K562 (cell line): ENCODE results near the gene KIF26B. TPM values are rescaled to one million over a fixed set of nuclear protein-coding genes. Genes with fewer than 3 reads are reported as not detected.
A peak's percentile ranks its signal among the peaks of the same experiment; 100 is the strongest.

ENCODE experiments used
- BDP1 ChIP-seq: IDR thresholded peaks from 3 replicates; pipeline ENCODE4 v1.6.1; 2011; ENCODE audit not compliant: insufficient read length, insufficient read depth
- CAMTA2 ChIP-seq: fragments of 250-450 bp; sonication (Bioruptor Pico); conservative IDR thresholded peaks from 2 replicates; pipeline ENCODE4 v1.5.1; 2022
- CBX8 ChIP-seq: fragments of 200-600 bp; sonication (generic); IDR thresholded peaks from 2 replicates; pipeline ENCODE4 v1.6.1; 2012; ENCODE audit warnings: borderline replicate concordance, mixed run types, low read depth, mild to moderate bottlenecking, moderate library complexity, mixed read lengths, low read length, control low read depth, inconsistent platforms; ENCODE audit not compliant: poor library complexity, severe bottlenecking; ENCODE audit errors: extremely low read depth
- CC2D1A ChIP-seq: fragments of 450-650 bp; IDR thresholded peaks from 2 replicates; pipeline ENCODE4 v1.6.1; 2017; ENCODE audit warnings: mild to moderate bottlenecking
- DNMT1 ChIP-seq: fragments of 450-650 bp; IDR thresholded peaks from 2 replicates; pipeline ENCODE4 v1.6.1; 2016; ENCODE audit warnings: antibody characterized with exemption, mild to moderate bottlenecking
- EP300 ChIP-seq: IDR thresholded peaks from 2 replicates; pipeline ENCODE4 v1.6.1; 2012; ENCODE audit warnings: low read length, improper control_type of control experiment
- EZH2 ChIP-seq: IDR thresholded peaks from 2 replicates; pipeline ENCODE4 v1.6.1; 2012; ENCODE audit warnings: low read depth, mild to moderate bottlenecking, inconsistent platforms, low read length, borderline replicate concordance
- FOXA3 ChIP-seq, 2 experiments: fragments of 450-650 bp in 1 of 2; sonication (generic) in 1 of 2; formaldehyde crosslinking; IDR thresholded peaks in 1 of 2; conservative IDR thresholded peaks in 1 of 2; 2 replicates each; pipeline versions ENCODE4 v1.4.0 to v1.8.0; 2020 to 2022; ENCODE audit warnings: mild to moderate bottlenecking in 2 of 2, missing genetic modification reagents in 1 of 2
- FOXK2 ChIP-seq, 2 experiments: fragments of 450-650 bp; IDR thresholded peaks in 1 of 2; conservative IDR thresholded peaks in 1 of 2; 2 replicates each; pipeline ENCODE4 v1.6.1; 2016; ENCODE audit warnings: low read depth in 2 of 2, mild to moderate bottlenecking in 1 of 2
- FOXP1 ChIP-seq: sonication (generic); formaldehyde crosslinking; IDR thresholded peaks from 2 replicates; pipeline ENCODE4 v1.8.0; 2022; ENCODE audit warnings: mild to moderate bottlenecking, missing genetic modification reagents
- FUS ChIP-seq: fragments of 200-400 bp; formaldehyde crosslinking; optimal IDR thresholded peaks from 2 replicates; pipeline ENCODE3; 2017; ENCODE audit warnings: low read depth, low read length
- HMG20B ChIP-seq: fragments of 250-450 bp; sonication (Bioruptor Pico); IDR thresholded peaks from 2 replicates; pipeline ENCODE4 v1.5.0; 2021; ENCODE audit warnings: mild to moderate bottlenecking
- KAT7 ChIP-seq: sonication (generic); formaldehyde crosslinking; IDR thresholded peaks from 2 replicates; pipeline ENCODE4 v1.8.0; 2022; ENCODE audit warnings: missing genetic modification reagents, mild to moderate bottlenecking, borderline replicate concordance
- LCOR ChIP-seq: sonication (generic); formaldehyde crosslinking; IDR thresholded peaks from 2 replicates; pipeline ENCODE4 v1.8.0; 2022; ENCODE audit warnings: mild to moderate bottlenecking, missing genetic modification reagents
- NCOA1 ChIP-seq: fragments of 450-650 bp; IDR thresholded peaks from 2 replicates; pipeline ENCODE4 v1.6.1; 2016; ENCODE audit warnings: low read depth
- NFYB ChIP-seq: IDR thresholded peaks from 2 replicates; pipeline ENCODE4 v1.6.1; 2011; ENCODE audit warnings: mild to moderate bottlenecking, moderate library complexity; ENCODE audit not compliant: insufficient read length; ENCODE audit errors: extremely low read depth
- SIRT6 ChIP-seq: IDR thresholded peaks from one replicate; pipeline ENCODE4 v1.6.1; 2012; ENCODE audit warnings: low read depth, mild to moderate bottlenecking, control low read depth, inconsistent platforms, low read length, moderate library complexity
- XRCC3 ChIP-seq: fragments of 450-650 bp; IDR thresholded peaks from 2 replicates; pipeline ENCODE4 v1.6.1; 2017; ENCODE audit warnings: mild to moderate bottlenecking, moderate library complexity
- ZFPM2 ChIP-seq: fragments of 250-450 bp; sonication (Bioruptor Pico); IDR thresholded peaks from 2 replicates; pipeline ENCODE4 v1.5.1; 2022; ENCODE audit warnings: mild to moderate bottlenecking
- ZNF583 ChIP-seq: fragments of 250-450 bp; sonication (Bioruptor Pico); IDR thresholded peaks from 2 replicates; pipeline ENCODE4 v1.4.0; 2020
- ZNF75A ChIP-seq: fragments of 450-650 bp; formaldehyde crosslinking; IDR thresholded peaks from 2 replicates; pipeline ENCODE4 v1.4.0; 2020; ENCODE audit warnings: mild to moderate bottlenecking
- polyA plus RNA-seq, 8 experiments: library from polyadenylated mRNA; depleted of rRNA in 4 of 8; stranded (reverse) in 5 of 8; unstranded in 3 of 8; fragments of >200 nt; fragmentation: Nextera tagmentation in 2 of 8; fragmentation: Illumina TruSeq in 1 of 8; extraction: Ambion mirVana in 2 of 8; extraction: Trizol in 1 of 8; gene quantifications; 2 replicates each; pipeline versions ENCODE4 v1.2.1 to v1.2.3, GENCODE V29; 2011 to 2014; ENCODE audit warnings: inconsistent platforms in 1 of 8, missing spikeins in 1 of 8
- total RNA-seq, 7 experiments: library from RNA; depleted of rRNA in 6 of 7; stranded (reverse); fragments of >200 nt in 6 of 7; fragmentation: Illumina TruSeq in 2 of 7; extraction: Trizol in 2 of 7; gene quantifications; 2 replicates each; pipeline versions ENCODE4 v1.2.1 to v1.2.3, GENCODE V29; 2011 to 2021; ENCODE audit warnings: low replicate concordance in 1 of 7
- TF ChIP-seq, protein P1 (sequence below), 3 experiments: IDR thresholded peaks in 2 of 3; conservative IDR thresholded peaks in 1 of 3; 2 replicates each; pipeline ENCODE4 v1.5.1; 2011 to 2012; ENCODE audit warnings: low read length in 3 of 3, mild to moderate bottlenecking in 3 of 3, control low read depth in 2 of 3, improper control_type of control experiment in 1 of 3, inconsistent platforms in 1 of 3, low read depth in 1 of 3, mixed read lengths in 1 of 3, moderate library complexity in 1 of 3; ENCODE audit not compliant: insufficient read depth in 2 of 3
- TF ChIP-seq, protein P2 (sequence below): fragments of 250-450 bp; sonication (Bioruptor Pico); IDR thresholded peaks from 2 replicates; pipeline ENCODE4 v1.5.0; 2021; ENCODE audit warnings: mild to moderate bottlenecking, moderate library complexity

KIF26B gene
- total and polyA plus RNA-seq, 9 of the 15 experiments (the other 6 are each of a cell fraction or from before 2014, with no cell fraction given): 0.02 to 0.08 (median 0.03) TPM; not detected in 6

DNA sequence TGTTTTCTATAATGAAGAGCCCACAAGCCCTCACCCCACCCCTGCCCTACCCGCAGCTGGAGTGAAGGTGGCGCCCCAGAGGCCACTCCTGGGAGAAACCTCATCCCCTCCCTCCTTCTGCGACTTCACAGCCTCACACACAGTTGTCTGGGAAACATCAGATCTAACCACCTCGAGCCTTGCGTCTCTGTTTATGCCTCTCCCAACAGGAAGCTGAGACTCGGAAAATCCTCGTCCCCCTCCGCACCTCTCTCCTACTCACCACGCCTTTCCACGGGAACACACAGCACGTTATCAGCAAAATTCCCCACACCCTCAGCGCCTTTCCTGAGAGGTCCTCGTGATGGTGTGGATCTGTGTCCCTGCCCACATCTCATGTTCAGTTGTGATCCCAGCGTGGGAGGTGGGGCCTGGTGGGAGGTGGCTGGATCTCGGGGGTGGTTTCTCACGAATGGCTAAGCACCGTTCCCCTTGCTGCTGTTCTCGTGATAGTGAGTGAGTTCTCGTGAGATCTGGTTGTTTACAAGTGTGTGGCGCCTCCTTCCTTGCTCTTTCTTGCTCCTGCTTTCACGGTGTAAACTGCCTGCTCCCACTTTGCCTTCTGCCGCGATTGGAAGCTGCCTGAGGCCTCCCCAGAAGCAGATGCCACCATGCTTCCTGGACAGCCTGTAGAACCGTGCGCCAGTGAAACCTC lies 190.6 kb downstream of the KIF26B start (continued):
- no peak for TF ChIP-seq CAMTA2 (CRISPR knock-in tag)
- no peak for TF ChIP-seq NCOA1
- TF ChIP-seq HMG20B (CRISPR knock-in tag): no peak
- no peak for TF ChIP-seq ZNF75A (CRISPR knock-in tag)
- TF ChIP-seq FOXP1 (CRISPR knock-in tag): peak; percentile 48; the same call in 1 of the 2 replicates
- TF ChIP-seq, protein P1, sequence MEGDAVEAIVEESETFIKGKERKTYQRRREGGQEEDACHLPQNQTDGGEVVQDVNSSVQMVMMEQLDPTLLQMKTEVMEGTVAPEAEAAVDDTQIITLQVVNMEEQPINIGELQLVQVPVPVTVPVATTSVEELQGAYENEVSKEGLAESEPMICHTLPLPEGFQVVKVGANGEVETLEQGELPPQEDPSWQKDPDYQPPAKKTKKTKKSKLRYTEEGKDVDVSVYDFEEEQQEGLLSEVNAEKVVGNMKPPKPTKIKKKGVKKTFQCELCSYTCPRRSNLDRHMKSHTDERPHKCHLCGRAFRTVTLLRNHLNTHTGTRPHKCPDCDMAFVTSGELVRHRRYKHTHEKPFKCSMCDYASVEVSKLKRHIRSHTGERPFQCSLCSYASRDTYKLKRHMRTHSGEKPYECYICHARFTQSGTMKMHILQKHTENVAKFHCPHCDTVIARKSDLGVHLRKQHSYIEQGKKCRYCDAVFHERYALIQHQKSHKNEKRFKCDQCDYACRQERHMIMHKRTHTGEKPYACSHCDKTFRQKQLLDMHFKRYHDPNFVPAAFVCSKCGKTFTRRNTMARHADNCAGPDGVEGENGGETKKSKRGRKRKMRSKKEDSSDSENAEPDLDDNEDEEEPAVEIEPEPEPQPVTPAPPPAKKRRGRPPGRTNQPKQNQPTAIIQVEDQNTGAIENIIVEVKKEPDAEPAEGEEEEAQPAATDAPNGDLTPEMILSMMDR (IDR thresholded peaks at IDR 0.05 in 2 of 3, conservative IDR thresholded peaks at IDR 0.05 in 1 of 3; ENCODE audit: insufficient read depth in 2 of 3, low read depth in 1 of 3, low read length in 3 of 3): peak; percentile 28 to 68 (median 50); a peak in 4 of 6 replicates
- TF ChIP-seq, protein P2, sequence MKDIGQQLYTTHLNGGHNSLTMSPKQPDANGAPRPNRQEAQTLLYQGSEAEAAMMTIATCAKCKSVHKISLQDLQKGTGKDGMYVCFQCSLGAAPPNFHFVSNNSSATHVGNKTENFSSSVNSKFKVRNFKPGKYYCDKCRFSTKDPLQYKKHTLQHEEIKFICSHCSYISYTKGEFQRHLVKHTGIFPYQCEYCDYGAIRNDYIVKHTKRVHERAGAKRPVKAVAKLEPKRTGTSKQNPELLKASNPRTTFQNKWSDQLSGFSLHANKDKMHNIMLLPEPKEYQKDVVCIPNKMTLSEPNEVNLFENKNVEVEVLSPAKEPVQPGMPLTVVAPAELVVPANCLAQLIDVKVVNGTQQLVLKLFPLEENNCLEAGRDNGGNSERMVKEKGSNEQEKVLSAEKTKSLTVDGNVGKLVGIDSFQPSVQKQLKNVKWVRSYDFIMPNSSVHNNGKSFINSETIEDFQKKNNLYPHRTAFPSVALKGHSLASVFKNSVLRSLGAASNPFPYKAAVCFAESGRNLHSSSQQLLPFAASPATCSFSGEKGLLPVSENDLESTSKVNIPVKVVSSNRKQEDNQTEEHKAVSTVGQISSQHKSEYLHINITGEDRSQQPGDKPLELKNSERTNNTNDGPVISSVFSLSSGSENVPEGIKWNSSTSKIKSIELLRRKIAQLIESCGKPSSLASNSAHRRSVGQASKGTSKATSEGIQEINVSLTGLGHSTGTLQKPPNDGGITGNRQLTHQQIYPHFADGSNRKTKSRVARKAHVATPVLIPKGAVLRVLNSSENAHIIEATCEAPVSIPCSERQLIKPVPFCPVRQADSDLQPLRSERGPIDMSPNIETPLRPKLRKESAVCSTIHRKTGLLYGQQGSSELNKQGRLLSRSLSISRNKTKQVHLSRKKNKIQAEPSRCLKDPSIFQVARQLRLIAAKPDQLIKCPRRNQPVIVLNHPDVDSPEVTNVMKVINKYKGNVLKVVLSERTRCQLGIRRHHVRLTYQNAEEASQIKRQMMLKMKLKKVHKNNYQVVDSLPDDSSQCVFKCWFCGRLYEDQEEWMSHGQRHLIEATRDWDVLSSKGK: no peak
- TF ChIP-seq SIRT6: no peak
- no peak for TF ChIP-seq EP300
- 0 out of 2 replicates have a peak, but pooled peaks have one; percentile 32 for TF ChIP-seq KAT7 (CRISPR knock-in tag)
- TF ChIP-seq BDP1: no peak
- TF ChIP-seq ZFPM2 (CRISPR knock-in tag): no peak
- no peak for TF ChIP-seq ZNF583
- TF ChIP-seq FUS: no peak
- peak; percentile 97 to 99 for TF ChIP-seq FOXK2 (conservative IDR thresholded peaks at IDR 0.05 in 1 of 2, IDR thresholded peaks at IDR 0.05 in 1 of 2; ENCODE audit: low read depth in 2 of 2)
- TF ChIP-seq XRCC3: no peak
- TF ChIP-seq DNMT1: no peak
- peak; percentile 81 to 90 for TF ChIP-seq FOXA3 (CRISPR knock-in tag; conservative IDR thresholded peaks at IDR 0.05 in 1 of 2, IDR thresholded peaks at IDR 0.05 in 1 of 2)
- TF ChIP-seq NFYB: no peak
- peak; percentile 36; the same call in 1 of the 2 replicates for TF ChIP-seq CC2D1A
- TF ChIP-seq LCOR (CRISPR knock-in tag): peak; percentile 96
- no peak for TF ChIP-seq EZH2
- no peak for TF ChIP-seq CBX8
